Suprapubic skin (tissue), 4 donors: ENCODE data around the gene IQSEC1.

Experiments used
- CTCF ChIP-seq, 2 donors: fragments of 200-600 bp in 1 of 2; fragments of 450-650 bp in 1 of 2; sonication (generic) in 1 of 2; IDR thresholded peaks; one replicate each; pipeline ENCODE4 v1.5.1; 2016 to 2019; ENCODE audit warnings: antibody characterized with exemption in 2 of 2, mild to moderate bottlenecking in 1 of 2, moderate library complexity in 1 of 2
- POLR2A ChIP-seq, 2 donors: fragments of 450-650 bp; IDR thresholded peaks; one replicate each; pipeline ENCODE4 v1.6.1; 2017; ENCODE audit warnings: antibody characterized with exemption in 2 of 2, mild to moderate bottlenecking in 2 of 2, moderate library complexity in 2 of 2
- POLR2AphosphoS5 ChIP-seq, 3 donors: sonication (generic); formaldehyde crosslinking; IDR thresholded peaks; one replicate each; pipeline ENCODE4 v1.6.1; 2017; ENCODE audit warnings: antibody characterized with exemption in 3 of 3

- no peak for TF ChIP-seq CTCF (IDR thresholded peaks at IDR 0.05)
- TF ChIP-seq POLR2A (IDR thresholded peaks at IDR 0.05), result no peak
- TF ChIP-seq POLR2AphosphoS5 (IDR thresholded peaks at IDR 0.05), result no peak
Observed at GRCh38 chr3:13066834-13067233, 6.4 kb downstream of the IQSEC1 start.
